Measurements from ENCODE around the gene UGT1A4.

GRCh38 chr2:233803292-233803911 is 84.9 kb downstream of the UGT1A4 start:
- TF ChIP-seq EZH2 (IDR thresholded peaks at IDR 0.05; ENCODE audit: low read length, missing control alignments) (no peak), CTCF (conservative IDR thresholded peaks at IDR 0.05 in 1 of 2, IDR thresholded peaks at IDR 0.05 in 1 of 2; ENCODE audit: low read depth in 1 of 2, low read length in 2 of 2) (no peak)
